ENCODE data around the gene TOM1.

TOM1 gene

GRCh38 chr22:35369996-35370395 is 70.3 kb downstream of the TOM1 start:
- no peak for ATAC-seq
- DNase-seq = no peak

- DNase-seq (no peak), ATAC-seq (no peak)
Observed at GRCh38 chr22:35373781-35374180, 74.1 kb downstream of the TOM1 start.

- DNase-seq (no peak), ATAC-seq (no peak)
Observed at GRCh38 chr22:35375031-35375430, 75.3 kb downstream of the TOM1 start.

GRCh38 chr22:35375526-35375925 is 75.8 kb downstream of the TOM1 start:
- ATAC-seq = no peak
- no peak for DNase-seq

GRCh38 chr22:35376728-35377472 is 77.2 kb downstream of the TOM1 start:
- ATAC-seq (peak; percentile 45), DNase-seq (peak; percentile 57)

- DNase-seq (no peak), ATAC-seq (no peak)
Observed at GRCh38 chr22:35377735-35378134, 78.0 kb downstream of the TOM1 start.

GRCh38 chr22:35378621-35379020 is 78.9 kb downstream of the TOM1 start:
- DNase-seq (no peak), ATAC-seq (no peak)

GRCh38 chr22:35379146-35379993 is 79.7 kb downstream of the TOM1 start:
- ATAC-seq = no peak
- DNase-seq = no peak

- DNase-seq (no peak), ATAC-seq (no peak)
Observed at GRCh38 chr22:35380013-35380412, 80.3 kb downstream of the TOM1 start.

- ATAC-seq = peak; percentile 76
- peak; percentile 65 for DNase-seq
Observed at GRCh38 chr22:35380537-35381423, 81.1 kb downstream of the TOM1 start, which contains the start of gene HMOX1. HMOX1 (plus strand) TSS chr22:35381096; CDS start chr22:35381174, 78 bp downstream.

GRCh38 chr22:35381424-35382009 is 81.8 kb downstream of the TOM1 start:
- DNase-seq (no peak), ATAC-seq (no peak)

- ATAC-seq = no peak
Observed at GRCh38 chr22:35383679-35384071, 84.0 kb downstream of the TOM1 start.

GRCh38 chr22:35384527-35384926 is 84.8 kb downstream of the TOM1 start:
- DNase-seq = no peak

More at GRCh38 chr22:35383679-35384071, 84.0 kb downstream of the TOM1 start:
- DNase-seq = no peak

GRCh38 chr22:35384975-35385588 is 85.4 kb downstream of the TOM1 start:
- ATAC-seq (no peak), DNase-seq (no peak)

More at GRCh38 chr22:35384527-35384926, 84.8 kb downstream of the TOM1 start:
- no peak for ATAC-seq

GRCh38 chr22:35386670-35387288 is 87.1 kb downstream of the TOM1 start:
- ATAC-seq = peak; percentile 9

GRCh38 chr22:35390933-35391332 is 91.2 kb downstream of the TOM1 start:
- DNase-seq (no peak), ATAC-seq (no peak)

More at GRCh38 chr22:35386670-35387288, 87.1 kb downstream of the TOM1 start:
- no peak for DNase-seq

GRCh38 chr22:35392357-35392756 is 92.7 kb downstream of the TOM1 start:
- ATAC-seq (no peak), DNase-seq (no peak)

- ATAC-seq (no peak), DNase-seq (no peak)
Observed at GRCh38 chr22:35393116-35394010, 93.7 kb downstream of the TOM1 start.

GRCh38 chr22:35394011-35394312 is 94.3 kb downstream of the TOM1 start:
- DNase-seq (no peak), ATAC-seq (no peak)

Data from stimulated activated naive CD8-positive, alpha-beta T cell treated with anti-CD3 and anti-CD28 coated beads, Interleukin-15, Interleukin-2, amounts not matched to agents 100 U/mL and 50 U/mL, for 24 hours (primary cell).